DOHH2 (cell line): ENCODE data around the gene GRAMD2A.

ENCODE experiments used
- CTCF ChIP-seq: fragments of 200-600 bp; sonication (generic); IDR thresholded peaks from one replicate; pipeline ENCODE4 v1.5.1; 2014; ENCODE audit warnings: antibody characterized with exemption, mild to moderate bottlenecking, low read depth, low read length; ENCODE audit not compliant: poor library complexity, severe bottlenecking
- EZH2phosphoT487 ChIP-seq: fragments of 200-600 bp; sonication (generic); IDR thresholded peaks from 2 replicates; pipeline ENCODE4 v1.6.1; 2017; ENCODE audit warnings: borderline replicate concordance, mild to moderate bottlenecking, antibody characterized with exemption, low read length, moderate library complexity, mixed read lengths

GRCh38 chr15:72155003-72155621, 42.5 kb downstream of the GRAMD2A start:
- TF ChIP-seq CTCF (no peak), EZH2phosphoT487 (no peak)
